Cardiac fibroblast (primary cell): ENCODE data around the gene FREM2.

Experiments used
- DNase-seq, 2 donors: peaks; one replicate each; pipeline versions ENCODE4 v3.0.0 to v3.0.0-alpha.2; 2010; ENCODE audit warnings: low read depth in 2 of 2
- H3K4me3 ChIP-seq, 2 donors: replicated peaks in 1 of 2; 1 replicate in 1 of 2; 2 replicates in 1 of 2; pipeline ENCODE4 v1.5.1; 2011; ENCODE audit warnings: low read depth in 2 of 2, low read length in 2 of 2, mild to moderate bottlenecking in 2 of 2, moderate library complexity in 1 of 2
- TF ChIP-seq, protein P1 (sequence below): IDR thresholded peaks from one replicate; pipeline ENCODE4 v1.5.1; 2011; ENCODE audit warnings: low read depth, mild to moderate bottlenecking, low read length, inconsistent platforms

Gene FREM2

GRCh38 chr13:38697197-38697596, 10.3 kb downstream of the FREM2 start:
- H3K4me3 ChIP-seq: no peak overlapping the region
- TF ChIP-seq, protein P1, sequence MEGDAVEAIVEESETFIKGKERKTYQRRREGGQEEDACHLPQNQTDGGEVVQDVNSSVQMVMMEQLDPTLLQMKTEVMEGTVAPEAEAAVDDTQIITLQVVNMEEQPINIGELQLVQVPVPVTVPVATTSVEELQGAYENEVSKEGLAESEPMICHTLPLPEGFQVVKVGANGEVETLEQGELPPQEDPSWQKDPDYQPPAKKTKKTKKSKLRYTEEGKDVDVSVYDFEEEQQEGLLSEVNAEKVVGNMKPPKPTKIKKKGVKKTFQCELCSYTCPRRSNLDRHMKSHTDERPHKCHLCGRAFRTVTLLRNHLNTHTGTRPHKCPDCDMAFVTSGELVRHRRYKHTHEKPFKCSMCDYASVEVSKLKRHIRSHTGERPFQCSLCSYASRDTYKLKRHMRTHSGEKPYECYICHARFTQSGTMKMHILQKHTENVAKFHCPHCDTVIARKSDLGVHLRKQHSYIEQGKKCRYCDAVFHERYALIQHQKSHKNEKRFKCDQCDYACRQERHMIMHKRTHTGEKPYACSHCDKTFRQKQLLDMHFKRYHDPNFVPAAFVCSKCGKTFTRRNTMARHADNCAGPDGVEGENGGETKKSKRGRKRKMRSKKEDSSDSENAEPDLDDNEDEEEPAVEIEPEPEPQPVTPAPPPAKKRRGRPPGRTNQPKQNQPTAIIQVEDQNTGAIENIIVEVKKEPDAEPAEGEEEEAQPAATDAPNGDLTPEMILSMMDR: no peak
- no peak for DNase-seq

DNA sequence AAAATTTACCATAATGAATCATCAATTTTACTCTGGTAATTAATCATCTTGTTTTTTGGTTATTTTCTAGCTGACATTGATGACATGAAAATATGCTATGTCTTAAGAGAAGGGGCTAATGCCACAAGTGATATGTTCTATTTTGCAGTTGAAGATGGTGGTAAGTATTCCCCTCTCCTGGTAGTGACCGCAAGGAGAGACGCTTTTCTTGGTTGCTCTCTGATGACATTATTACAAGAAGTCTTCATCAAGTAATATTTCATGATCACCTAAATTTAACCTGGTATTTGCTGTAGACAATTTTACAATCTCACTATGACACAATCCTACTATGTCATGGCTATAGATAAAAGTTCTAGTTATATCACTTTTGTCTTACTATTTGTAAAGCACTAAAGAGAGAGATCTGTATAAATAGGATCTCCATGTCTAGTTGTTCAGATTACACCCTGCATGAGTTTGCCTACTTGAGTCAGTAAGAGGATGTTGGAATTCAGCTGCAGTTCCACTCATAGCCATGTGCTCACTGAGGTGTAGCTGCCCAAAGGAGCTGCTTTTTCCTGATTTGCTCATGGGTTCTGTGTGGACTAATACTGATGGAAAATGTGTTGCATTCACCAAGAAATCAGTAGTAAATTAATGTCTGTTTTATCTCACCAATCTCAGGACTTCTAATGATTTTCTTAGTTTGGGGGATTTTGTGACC, 10.9 kb downstream of the FREM2 start:
- no peak overlapping the region for H3K4me3 ChIP-seq
- TF ChIP-seq, protein P1: no peak
- DNase-seq: no peak

- no peak overlapping the region for H3K4me3 ChIP-seq
- no peak for DNase-seq
- TF ChIP-seq, protein P1: no peak
Measured at GRCh38 chr13:38700051-38700450, 13.2 kb downstream of the FREM2 start.

DNA sequence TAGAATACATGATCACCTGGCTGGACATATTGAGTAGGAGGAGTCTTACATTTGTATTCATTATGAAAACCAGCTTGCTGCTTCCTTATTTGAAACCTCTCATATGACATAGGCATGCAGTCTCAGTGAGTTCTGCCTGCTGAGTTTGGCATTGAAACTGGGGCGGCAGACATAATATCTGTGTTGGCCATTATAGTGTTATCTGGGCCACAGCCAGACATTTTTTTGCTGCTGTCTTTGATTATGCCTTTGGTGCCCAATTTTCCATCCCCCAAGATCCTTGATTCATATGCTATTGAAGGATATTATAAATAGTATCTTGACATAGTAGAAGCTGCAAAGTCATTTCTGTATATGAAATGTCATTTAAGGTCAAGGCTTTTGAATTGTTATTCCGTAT, 15.8 kb downstream of the FREM2 start:
- TF ChIP-seq, protein P1: no peak

GRCh38 chr13:38703255-38703654, 16.4 kb downstream of the FREM2 start:
- TF ChIP-seq, protein P1: no peak
- H3K4me3 ChIP-seq: no peak overlapping the region
- no peak for DNase-seq

More for the DNA sequence above, 15.8 kb downstream of the FREM2 start:
- DNase-seq: no peak
- H3K4me3 ChIP-seq: no peak overlapping the region

- TF ChIP-seq, protein P1: no peak
- no peak for DNase-seq
Measured at GRCh38 chr13:38705365-38705764, 18.5 kb downstream of the FREM2 start.

GRCh38 chr13:38707460-38707859, 20.6 kb downstream of the FREM2 start:
- DNase-seq: no peak
- no peak overlapping the region for H3K4me3 ChIP-seq
- TF ChIP-seq, protein P1: no peak

More at GRCh38 chr13:38705365-38705764, 18.5 kb downstream of the FREM2 start:
- H3K4me3 ChIP-seq: no peak overlapping the region
